Activated gamma-delta T cell treated with anti-CD3 and anti-CD28 coated beads, Interleukin-2, amount 50 U/mL, for 16 hours (primary cell): ENCODE results near the gene PARD3.

Source experiments
- DNase-seq: peaks from one replicate; pipeline ENCODE4 v3.0.0-alpha.2; 2020; ENCODE audit warnings: low read depth

Gene PARD3

DNA sequence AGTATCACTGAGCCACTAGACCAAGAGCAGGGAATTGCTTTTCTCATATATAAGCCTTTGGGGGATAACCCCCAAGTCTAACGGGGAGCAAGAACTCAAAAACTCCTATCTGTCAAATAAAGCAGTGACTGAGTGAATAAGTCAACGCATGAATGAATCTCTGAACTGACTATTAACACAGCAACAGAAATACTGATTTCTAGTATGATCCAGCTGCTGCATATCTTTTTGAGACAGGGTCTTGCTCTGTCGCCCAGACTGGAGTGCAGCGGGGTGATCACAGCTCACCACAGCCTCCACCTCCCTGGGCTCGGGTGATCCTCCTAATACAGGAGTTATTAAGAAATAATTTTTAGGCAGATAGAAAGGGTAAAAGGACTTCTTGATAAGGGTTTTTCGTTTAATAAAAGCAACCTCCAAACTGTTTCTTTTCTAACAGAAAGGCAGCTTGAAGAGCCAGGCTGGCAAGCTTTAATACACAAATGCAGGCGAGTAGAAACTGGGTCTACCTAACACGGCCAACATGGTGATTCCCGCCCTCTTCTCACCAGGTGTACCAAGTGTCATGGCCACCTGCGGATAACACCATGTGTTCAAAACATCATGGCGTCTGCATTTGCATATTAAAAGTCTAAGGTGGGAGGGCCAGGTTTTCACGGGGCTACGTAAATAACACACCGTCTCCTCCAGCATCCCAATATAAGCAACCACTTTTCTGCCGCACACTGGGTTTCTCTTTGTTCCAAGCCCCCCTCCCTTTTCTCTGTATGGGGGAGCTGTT, 631.9 kb downstream of the PARD3 start:
- DNase-seq = no peak

DNA sequence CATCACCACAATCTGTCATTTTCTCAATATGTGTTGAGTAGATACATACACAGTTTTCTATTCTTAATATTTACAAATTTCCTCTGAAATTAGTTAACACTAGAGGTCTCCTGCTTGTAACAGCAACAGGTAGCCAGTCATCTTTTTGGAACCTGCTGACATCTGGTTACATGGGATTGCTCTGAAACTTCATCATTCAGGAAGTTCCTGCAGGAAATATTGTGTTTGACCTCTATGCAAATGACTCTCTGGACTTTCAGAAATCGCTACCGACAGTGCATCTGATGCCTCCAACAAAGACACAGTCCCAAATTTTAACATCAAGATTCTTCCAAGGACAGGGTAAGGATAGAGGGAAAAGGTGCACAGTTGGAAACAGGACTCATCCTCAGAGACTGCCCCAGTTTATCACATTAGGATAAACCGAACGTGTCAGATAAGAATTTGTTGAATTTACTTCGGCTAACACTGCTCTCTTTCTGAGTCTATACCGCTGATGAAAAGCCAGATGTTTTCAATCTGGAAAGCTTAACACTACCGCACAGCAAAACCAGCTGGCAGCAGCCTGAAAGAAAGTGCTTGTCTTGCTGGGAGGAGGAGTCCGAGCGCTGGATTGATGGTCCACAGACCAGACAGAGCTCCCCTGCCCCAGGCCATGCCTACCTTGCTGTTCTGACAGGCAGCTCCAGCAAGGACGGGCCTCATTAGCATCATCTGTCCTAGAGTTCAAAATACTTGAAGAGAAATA, 633.4 kb downstream of the PARD3 start:
- no peak for DNase-seq

DNA sequence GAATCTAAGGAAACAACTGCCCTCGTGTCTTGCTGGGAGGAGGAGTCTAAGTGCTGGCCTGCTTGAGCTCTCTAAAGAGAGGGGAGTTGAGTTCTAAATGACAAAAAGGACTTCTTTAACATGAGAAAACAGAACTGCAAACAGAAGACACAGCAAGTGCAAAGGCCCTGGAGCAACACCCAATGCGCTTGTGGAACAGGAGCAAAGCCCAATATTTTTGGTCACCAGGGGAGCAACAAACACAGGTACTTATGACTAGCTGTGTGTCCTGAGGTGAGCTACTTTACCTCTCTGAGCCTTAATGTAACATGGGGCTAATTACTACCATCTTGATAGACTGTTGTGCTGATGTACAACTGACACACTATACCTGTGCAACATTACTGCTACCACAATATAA, 634.3 kb downstream of the PARD3 start:
- no peak for DNase-seq

DNA sequence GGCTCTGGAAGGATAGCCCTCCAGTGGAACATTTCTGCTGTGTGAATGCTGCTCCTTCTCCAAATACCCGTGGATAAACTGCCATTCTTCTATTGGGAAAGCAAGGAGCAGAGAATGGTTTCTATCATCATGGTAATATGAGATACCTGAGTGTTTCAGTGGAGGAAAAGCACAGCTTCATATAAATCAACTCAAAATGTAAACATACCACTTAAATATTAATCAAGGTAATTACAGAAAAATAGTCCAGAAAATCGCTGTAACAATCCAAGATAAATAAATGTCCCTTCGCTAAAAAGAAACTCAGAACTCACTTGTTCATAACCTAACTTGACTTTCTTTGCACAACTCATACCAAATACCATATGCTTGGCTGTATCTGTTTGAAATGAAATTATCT, 635.8 kb downstream of the PARD3 start:
- DNase-seq = no peak

DNA sequence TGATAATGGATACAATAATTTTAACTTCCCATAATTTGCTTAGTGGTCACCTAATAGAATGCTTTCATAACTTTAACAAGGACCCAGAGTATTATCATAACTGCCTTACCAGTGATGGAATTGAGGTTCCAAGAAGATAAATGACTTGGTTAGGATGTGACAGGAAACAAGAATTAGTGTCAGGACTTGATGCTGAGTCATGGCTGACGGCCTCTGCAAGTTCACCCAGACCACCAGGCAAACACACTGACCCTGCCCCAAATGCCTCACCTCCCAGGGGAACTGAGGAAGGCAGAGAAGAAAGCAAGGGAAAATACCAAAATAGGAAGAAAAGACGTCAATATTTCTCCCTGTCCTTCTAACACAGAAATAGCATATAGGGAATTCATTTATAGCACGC, 636.3 kb downstream of the PARD3 start:
- no peak for DNase-seq

DNA sequence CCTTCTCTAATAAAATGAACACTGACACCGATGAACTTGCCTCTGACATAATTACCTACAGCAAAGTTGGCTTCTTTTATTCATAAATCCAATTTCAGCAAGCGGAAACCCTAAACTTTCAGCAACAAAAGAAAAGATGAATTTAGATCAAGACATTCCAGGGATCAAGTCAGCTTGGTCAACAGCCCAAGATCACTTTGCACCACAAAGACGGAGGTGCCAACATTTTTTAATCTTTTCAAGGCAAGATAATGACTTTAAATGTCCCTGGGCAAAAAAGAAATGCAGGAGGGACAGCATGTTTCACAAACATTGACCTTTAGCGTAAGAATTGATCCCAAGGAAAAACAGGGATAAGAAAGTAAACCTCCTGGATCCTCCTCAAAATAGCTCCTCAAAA, 636.9 kb downstream of the PARD3 start:
- no peak for DNase-seq

DNA sequence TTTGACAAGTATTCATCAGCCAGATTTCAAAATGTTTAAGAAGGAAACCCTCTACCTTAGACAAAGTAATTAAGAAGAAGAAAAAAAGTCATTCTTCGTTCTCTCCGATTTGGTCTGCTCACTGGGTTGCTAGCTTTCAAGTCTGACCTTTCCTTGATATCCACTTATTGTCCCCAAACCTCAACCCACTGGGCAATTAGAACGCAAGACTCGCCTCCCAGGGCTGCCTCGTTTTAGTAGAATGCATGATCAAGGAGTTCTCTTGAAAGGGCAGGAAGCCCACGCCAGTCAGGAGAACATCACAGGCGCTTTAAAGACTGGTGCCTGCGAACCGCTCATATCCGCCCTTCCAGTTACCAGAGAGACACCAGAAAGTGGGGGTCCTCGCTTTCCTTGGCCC, 637.7 kb downstream of the PARD3 start:
- DNase-seq = no peak

DNA sequence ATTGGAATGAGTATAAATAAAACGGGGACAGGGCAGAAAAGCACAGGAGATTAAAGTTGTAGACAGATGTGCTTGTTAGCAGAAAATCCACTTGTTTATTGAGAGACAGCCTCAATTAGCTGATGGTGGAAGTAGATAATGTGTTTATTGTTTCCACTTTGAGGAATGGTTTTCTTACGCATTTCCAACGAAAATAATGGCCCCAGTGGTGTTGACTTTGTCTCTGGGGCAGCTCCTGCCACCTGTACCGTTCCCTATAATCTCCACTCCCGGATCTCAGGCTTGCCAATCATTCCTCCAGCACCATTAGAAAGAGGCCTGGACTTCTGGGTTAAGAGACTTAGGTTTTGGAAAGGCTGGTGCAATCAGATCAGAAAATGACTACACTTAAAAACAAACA, 638.7 kb downstream of the PARD3 start:
- no peak for DNase-seq

DNA sequence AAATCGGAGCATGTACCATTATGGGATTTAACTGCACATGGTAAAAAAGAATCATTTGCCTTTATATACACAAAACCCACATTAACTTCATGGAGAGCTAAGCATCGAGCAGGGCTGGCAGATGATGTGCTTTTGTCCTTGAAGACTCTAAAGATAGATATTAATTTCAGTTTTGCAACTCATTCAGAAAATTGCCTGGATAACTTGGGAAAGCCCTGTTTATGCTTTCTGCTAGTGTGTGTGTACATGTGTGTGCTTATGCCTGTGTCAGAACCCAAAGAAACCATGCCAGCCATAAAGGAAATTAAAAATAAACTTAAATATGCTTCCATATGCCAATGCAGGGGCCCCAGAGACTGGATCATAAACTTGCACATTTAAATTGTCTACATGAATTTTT, 640.0 kb downstream of the PARD3 start:
- DNase-seq = no peak

DNA sequence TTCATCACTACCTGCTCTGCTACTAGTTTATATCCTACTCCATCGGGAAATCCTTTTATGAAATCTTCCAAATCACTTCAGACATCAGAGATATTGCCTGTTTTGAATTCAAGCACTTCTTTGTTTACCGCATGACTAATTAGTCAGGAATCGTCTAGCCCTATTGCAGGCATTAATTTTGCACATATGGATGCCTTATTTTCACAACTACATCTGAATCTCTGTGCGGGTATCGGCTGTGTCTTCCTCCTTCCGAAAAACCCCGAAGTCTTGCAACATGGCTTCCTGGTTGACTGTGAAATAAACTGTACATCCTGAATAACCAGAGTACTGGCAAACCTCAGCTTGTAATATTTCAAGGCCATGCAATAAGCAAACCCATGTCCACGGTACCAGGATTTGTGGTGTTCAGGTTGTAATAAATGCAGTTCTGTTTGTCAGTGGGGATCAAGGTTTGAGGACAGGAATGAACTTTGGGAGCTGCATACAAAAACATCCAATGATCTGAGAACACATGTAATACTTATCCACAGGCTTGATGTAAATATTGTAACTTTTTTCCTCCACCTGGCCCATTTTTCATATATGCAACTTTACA, 642.1 kb downstream of the PARD3 start:
- no peak for DNase-seq

DNA sequence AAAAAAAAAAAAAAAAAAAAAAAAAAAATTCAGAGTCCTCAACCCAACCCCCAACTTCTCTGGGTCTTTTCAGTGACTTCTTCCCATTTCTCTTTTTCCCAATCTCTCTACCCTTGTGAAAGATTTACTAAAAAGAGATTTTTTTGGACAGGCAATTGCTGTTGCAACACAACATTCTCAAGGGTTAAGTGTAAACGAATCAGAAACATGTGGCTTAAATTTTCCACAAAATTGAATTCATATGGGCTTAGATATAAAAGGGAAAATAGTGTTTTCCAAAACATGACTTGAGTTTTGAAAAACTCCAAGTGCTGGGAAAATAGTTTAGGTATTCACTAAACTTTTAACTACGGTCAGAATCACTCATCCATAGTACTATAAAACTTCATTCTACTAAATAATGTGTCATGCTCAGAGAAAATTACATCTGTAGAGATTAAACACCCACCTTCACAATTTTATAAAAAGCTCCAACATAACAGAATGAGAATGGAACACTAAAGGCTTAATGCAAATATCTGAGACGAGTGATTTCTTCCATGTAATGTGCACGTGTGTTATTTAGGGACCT, 643.1 kb downstream of the PARD3 start:
- no peak for DNase-seq

DNA sequence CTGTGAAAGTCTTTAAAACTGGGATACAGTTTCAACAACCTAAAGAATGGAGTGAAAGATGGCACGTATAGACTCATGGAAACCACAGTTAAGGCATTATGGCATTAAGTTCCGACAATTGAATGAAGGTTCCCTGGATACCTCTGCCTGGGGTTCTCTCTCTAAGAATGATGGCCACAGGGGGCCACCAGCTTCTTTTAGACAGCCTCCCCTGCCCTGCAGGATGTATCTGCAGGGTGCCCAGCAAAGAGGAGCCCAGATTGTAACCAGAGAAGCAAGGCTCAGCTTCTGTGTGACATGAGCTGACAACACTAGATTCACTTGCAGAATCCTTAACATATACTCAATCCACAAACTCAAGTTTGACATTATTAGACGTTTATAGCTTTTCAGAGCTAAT, 645.4 kb downstream of the PARD3 start:
- no peak for DNase-seq

DNA sequence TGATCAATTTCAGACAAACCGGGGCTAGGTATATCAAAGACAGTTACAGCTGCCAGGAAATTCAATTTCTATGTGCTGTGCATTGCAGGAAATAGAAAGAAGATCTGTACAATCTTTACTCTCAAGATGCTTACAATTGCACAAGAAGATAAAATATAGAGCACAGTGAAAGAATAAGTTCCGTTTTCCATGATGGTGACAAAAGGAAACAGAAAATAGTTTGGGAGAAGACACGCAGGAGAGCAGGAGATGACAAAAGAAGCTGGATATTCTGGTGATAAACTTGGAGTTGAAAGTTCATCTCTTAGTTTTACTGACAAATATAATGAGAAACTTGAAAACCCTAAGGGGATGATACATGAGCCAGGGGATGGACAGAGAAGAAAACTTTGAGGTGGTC, 646.0 kb downstream of the PARD3 start:
- DNase-seq = no peak

DNA sequence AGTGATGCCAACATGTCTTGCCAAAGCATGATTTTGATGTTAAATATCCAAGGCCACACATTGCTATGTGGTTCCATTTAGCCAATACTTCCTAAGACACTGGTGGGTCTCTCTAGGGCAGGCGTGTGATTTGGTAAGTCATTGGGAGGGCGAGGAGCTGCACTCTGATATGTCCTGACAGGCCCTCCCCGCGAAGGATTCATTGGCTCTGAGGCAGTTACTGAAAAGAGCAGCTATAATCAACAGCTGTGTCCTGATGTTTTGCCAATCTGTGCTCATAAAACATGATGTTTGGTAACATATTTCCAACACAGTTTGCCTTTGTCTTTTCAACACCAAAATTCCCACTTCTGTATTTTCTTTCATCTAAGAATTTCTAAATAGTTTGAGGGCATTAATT, 646.7 kb downstream of the PARD3 start:
- no peak for DNase-seq

DNA sequence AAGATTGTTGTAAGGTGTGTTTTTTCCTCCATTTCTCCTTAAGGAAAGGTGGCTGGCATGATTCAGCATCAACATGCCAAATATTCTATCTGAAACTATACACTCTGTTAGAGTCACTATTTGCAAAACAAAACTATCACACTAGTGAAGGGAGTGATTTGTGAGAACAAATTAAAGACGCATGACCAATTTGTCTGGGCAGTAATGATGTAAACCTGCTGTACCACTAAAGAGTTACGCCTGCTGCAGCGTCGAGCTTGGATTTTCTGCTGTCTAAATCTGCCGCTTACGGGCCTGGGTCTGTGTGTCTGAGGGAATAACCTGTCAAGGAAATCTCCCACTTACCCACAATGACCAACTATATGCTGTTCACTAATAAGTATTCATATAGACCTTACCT, 648.3 kb downstream of the PARD3 start:
- no peak for DNase-seq

DNA sequence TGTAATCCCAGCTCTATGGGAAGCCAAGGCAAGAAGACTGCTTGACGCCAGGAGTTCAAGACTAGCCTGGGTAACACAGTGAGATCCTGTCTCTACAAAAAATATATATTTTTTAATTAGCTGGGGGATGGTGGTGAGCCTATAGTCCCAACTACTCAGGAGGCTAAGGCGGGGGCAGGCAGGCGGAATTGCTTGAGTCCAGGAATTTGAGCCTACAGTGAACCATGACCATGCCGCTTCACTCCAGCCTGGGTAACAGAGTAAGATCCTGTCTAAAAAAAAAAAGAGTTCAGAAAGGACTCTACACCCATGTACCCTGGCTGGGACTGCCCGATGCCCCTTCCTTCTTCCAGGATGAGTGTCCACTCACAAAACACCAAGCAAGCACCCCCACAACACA, 648.7 kb downstream of the PARD3 start:
- DNase-seq = no peak

DNA sequence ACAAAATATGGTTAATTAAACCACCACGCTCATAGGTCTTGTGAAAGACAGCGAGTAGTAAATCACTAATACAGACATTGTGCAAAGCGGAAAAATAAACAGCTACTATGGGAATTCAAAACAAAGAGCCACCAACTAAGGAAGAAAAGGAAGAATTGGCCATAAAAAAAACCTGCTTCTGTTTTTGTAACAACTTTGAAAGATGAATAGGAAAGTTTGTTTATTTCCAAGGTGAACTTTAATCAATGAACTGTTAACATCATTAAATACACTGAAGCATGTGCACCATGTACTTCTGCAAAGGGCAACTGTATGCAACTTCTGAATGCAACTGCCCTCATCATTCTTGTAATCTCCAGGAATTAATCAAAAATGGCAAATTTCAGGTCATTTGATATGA, 651.1 kb downstream of the PARD3 start:
- DNase-seq = no peak

DNA sequence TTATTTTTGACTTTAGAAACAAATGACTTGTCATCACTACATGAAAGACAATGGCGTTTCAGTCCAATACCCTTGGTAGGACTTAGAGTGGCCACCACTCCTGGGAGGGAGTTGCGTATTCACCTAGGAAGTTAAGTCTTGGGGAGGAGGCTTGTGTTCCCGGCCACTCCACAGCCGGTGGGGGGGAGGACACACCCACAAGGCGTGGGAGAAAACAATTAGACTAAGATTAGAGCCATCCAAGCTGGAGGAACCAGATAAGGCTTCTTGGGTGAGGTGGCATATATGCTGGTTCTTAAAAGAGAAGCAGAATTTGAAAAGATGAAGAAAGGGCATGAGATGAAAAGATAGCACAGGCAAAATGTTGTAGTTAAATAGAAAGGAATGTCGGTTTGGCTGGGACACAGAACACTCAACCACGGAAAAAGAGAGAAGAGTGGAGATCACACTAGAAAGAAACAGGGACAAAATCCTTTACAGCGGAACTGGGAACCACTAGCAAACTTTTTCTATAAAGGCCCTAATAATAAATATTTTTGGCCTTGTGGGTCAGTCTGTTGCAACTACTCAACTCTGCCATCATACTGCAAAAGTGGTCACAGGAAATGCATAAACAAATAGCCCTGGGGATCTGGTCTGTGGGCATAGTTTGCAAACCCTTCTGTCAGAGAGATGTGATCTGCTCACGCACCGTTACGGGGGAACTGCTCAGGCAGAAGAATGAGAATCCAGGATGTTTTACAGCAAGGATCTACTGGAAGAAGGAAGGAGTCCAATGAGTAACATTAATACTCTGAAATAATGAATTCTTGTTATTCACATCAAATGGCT, 651.8 kb downstream of the PARD3 start:
- no peak for DNase-seq

DNA sequence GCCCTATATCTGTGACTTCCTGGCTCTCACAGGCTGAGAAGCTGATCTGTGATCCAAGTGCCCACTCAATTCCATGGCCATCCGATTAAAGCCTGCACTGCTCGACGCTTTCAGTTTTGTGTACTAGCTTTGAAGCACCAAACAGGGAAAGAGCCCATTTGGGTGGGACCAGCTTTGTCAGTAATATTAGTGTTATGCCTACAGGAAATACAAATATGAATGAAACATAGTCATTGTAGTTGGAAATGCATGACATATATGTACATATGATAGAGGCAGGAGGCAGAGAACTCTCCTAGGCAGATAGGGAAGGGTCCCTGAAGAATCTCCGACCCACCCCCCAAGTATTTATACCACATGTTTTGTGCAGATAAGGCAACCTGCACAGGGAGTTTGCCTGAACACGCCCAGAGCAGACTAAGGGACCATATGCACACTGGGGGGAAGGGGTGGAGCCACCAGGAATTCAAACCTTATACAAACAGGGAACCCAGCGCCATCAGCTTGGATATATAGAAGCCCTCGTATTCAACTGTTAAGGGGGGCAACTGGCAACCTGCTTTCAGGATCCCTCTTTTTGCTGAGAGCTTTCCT, 653.2 kb downstream of the PARD3 start:
- DNase-seq = no peak

DNA sequence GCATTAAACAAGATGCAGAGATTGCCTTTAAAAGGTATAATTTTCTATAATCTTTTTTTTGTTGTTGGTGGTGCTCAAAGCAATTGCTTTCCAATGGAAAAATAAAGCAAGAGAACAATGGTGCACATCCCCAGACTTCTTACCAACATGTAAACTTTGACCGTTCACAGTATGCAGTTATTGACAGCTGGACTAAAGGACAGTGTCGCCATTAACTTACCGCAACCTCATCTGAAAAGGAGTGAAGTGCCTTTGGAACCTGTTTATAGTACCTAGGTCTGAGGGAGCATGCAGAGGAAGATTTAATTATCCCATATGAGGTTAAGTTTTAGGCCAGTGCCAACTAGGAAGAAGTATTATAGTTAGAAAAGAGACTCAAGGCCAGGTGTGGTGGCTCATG, 654.5 kb downstream of the PARD3 start:
- no peak for DNase-seq

DNA sequence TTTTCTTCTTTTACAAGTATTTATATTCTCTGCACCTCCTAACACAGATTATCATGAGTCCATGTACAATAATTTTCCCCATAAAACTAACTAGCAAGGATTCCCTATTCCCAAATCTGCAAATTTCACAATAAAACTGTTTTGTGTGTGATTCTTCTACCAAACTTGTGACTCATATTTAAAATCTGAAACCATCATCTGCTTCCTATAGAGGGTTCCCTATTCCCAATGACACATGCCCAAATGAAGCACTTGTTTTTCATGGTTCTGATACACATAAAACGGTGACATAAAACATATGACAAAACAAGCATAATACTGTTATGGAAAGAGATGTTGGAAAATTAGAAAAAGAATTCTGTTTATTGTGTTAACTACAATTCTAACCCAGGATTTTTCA, 657.6 kb downstream of the PARD3 start:
- no peak for DNase-seq
